ENCODE measurements around the gene APC. TPM values are rescaled to one million over a fixed set of nuclear protein-coding genes. Genes with fewer than 3 reads are reported as not detected.
"Not testable (repeated sequence)": the region's sequence is repeated elsewhere in the genome, so short reads cannot be mapped to it uniquely, and the experiment has no call there.

Gene APC
- total RNA-seq, 4 donors from 2014 or later, result 70.4 to 91.9 (median 83.1) TPM

DNA sequence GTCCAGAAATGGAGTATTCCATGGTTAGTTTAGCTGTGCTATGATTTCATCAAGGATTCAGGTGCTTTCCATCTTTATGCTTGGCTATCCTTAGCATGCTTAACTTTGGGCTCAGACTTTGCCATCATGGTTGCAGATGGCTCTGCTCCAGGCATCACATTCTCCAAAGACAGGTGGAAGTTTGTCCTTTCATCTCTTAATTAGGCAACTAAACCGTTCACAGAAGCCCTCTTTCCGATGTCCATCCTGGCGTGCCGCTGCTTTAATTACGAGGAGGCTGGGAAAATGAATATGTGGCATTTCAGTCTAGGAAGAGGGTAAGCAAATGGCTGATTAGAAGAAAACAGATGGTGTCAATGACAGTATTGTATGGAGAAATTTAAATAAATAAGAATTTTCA lies 24.5 kb upstream of the APC start:
- Histone ChIP-seq H3K4me3 (no peak overlapping the region), H3K36me3 (no peaks in the 10 kb centered on the region), H3K4me1 (peaks cover 0 to 54% (median 21%) of the 10 kb centered on the region in 4 donors), H3K27me3 (no peaks in the 10 kb centered on the region), H3K9me3 (no peaks in the 10 kb centered on the region), H3K27ac (no peak overlapping the region)
- DNase-seq (ENCODE audit: low spot score in 2 of 2), result no peak
- TF ChIP-seq POLR2A (IDR thresholded peaks at IDR 0.05) (no peak), EP300 (IDR thresholded peaks at IDR 0.05) (no peak)
- TF ChIP-seq, protein P1, sequence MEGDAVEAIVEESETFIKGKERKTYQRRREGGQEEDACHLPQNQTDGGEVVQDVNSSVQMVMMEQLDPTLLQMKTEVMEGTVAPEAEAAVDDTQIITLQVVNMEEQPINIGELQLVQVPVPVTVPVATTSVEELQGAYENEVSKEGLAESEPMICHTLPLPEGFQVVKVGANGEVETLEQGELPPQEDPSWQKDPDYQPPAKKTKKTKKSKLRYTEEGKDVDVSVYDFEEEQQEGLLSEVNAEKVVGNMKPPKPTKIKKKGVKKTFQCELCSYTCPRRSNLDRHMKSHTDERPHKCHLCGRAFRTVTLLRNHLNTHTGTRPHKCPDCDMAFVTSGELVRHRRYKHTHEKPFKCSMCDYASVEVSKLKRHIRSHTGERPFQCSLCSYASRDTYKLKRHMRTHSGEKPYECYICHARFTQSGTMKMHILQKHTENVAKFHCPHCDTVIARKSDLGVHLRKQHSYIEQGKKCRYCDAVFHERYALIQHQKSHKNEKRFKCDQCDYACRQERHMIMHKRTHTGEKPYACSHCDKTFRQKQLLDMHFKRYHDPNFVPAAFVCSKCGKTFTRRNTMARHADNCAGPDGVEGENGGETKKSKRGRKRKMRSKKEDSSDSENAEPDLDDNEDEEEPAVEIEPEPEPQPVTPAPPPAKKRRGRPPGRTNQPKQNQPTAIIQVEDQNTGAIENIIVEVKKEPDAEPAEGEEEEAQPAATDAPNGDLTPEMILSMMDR (IDR thresholded peaks at IDR 0.05), result no peak
- WGBS, 2 donors, result 93% methylated on average over 5 of the region's 5 CpGs

DNA sequence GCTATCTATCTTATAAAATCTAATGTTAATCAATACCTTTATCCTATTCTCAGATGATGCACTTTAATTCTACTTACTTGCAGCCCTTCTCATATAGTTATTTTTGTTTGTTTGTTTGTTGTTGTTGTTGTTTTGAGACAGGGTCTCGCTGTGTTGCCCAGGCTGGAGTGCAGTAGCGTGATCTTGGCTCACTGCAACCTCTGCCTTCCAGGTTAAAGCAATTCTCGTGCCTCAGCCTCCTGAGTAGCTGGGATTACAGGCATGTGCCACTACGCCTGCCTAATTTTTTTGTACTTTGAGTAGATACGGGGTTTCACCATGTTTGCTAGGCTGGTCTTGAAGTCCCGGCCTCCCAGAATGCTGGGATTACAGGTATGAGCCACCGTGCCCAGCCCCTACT lies 20.8 kb upstream of the APC start:
- H3K9me3 ChIP-seq; DNase-seq (ENCODE audit: low spot score in 2 of 2); H3K27me3 ChIP-seq; H3K36me3 ChIP-seq; H3K4me3 ChIP-seq; H3K27ac ChIP-seq: not testable (repeated sequence)
- H3K4me1 ChIP-seq, result peaks cover 0 to 30% (median 0%) of the 10 kb centered on the region in 4 donors
- 96 to 97% methylated on average over 7 of the region's 7 CpGs for WGBS, 2 donors

DNA sequence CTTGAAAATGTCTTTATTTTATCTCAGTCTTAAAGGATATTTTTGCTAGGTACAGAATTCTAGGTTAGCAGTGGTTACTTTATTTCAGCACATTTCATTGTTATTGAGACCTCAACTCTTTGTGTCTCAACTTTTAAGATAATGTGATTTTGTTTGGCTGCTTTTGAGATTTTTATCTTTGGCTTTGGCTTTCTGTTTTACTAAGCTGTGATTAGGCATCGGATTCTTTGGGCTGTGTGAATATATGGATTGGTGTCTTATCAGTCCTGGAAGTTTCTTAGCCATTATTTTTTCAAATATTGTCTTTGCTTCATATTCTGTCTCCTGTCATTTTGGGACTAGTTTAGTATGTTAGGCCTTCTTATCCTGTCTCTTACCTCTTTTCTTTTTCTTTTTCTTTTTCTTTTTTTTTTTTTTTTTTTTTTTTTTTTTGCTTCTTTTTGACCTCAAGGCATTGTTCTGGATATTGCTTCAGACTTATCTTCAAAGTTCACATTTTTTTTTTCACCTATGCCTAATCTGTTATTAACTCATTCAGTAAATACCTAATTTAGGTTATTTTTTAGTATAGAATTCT lies 20.1 kb upstream of the APC start:
- no peaks in the 10 kb centered on the region for H3K9me3 ChIP-seq
- H3K27ac ChIP-seq, result no peak overlapping the region
- H3K27me3 ChIP-seq, result no peaks in the 10 kb centered on the region
- no peak overlapping the region for H3K4me3 ChIP-seq
- DNase-seq (ENCODE audit: low spot score in 2 of 2), result no peak
- H3K36me3 ChIP-seq, result no peaks in the 10 kb centered on the region
- WGBS, 2 donors, result 75 to 88% methylated on average over 1 of the region's 1 CpG
- peaks cover 0 to 30% (median 0%) of the 10 kb centered on the region in 4 donors for H3K4me1 ChIP-seq
- TF ChIP-seq, protein P1 (IDR thresholded peaks at IDR 0.05), result no peak
- TF ChIP-seq POLR2A (IDR thresholded peaks at IDR 0.05), result no peak
- no peak for TF ChIP-seq EP300 (IDR thresholded peaks at IDR 0.05)

DNA sequence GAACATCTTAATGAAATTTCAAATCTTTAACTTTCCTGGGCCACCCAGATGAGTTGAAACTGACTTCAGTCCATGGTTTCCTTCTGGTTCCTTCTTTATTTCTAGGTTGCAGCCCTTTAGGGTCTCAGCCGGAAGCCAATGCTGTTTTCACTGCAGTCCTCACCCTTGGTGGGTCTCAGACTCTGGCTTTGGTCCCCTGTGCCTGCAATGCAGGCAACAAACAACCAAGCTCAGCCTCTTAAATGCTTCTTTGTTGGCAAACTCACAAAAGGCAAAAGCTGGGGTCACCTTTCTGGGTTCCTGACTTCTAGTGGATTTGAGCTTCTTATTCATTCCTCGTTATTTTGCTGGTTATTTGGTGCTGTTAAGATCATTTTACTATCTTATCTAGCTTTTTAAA lies 19.3 kb upstream of the APC start:
- 51 to 68% methylated on average over 2 of the region's 2 CpGs for WGBS, 2 donors
- no peaks in the 10 kb centered on the region for H3K36me3 ChIP-seq
- H3K4me3 ChIP-seq, result no peak overlapping the region
- no peaks in the 10 kb centered on the region for H3K27me3 ChIP-seq
- H3K4me1 ChIP-seq, result peaks cover 0 to 25% (median 0%) of the 10 kb centered on the region in 4 donors
- H3K27ac ChIP-seq, result no peak overlapping the region
- no peak for DNase-seq (ENCODE audit: low spot score in 2 of 2)
- TF ChIP-seq EP300 (IDR thresholded peaks at IDR 0.05) (no peak), POLR2A (IDR thresholded peaks at IDR 0.05) (no peak)
- TF ChIP-seq, protein P1 (IDR thresholded peaks at IDR 0.05), result no peak
- H3K9me3 ChIP-seq, result no peaks in the 10 kb centered on the region

DNA sequence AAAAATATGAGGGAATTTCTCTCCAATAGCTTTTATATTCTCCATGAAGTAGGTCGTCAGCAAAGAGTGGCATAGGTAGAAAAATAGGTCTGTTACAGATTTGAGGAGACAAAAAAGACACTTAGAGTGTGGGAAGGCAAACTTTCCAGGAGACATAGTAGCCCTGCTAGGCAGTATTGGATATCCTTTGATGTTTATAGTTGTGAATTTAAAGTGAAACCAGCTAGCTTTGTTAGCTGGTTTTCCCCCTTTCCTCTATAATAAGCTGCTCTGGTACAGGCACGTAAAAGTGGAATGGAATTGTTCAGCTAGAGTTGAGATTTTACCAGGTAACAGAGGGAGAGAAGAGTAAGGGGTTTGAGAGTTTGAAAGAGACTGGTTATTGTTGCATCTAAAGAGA lies 17.1 kb upstream of the APC start:
- H3K4me1 ChIP-seq, result peaks cover 0 to 12% (median 0%) of the 10 kb centered on the region in 4 donors

More for the DNA sequence above, 17.1 kb upstream of the APC start:
- no peak overlapping the region for H3K27ac ChIP-seq
- no peaks in the 10 kb centered on the region for H3K27me3 ChIP-seq
- WGBS, 2 donors, result 82 to 88% methylated on average over 2 of the region's 2 CpGs
- H3K4me3 ChIP-seq, result no peak overlapping the region
- H3K36me3 ChIP-seq, result no peaks in the 10 kb centered on the region
- TF ChIP-seq POLR2A (IDR thresholded peaks at IDR 0.05), result no peak
- TF ChIP-seq, protein P1 (IDR thresholded peaks at IDR 0.05), result no peak
- no peak for TF ChIP-seq EP300 (IDR thresholded peaks at IDR 0.05)
- no peaks in the 10 kb centered on the region for H3K9me3 ChIP-seq
- DNase-seq (ENCODE audit: low spot score in 2 of 2), result no peak
